Inflammatory macrophage treated with lipopolysaccharide for 1 hour (primary cell): ENCODE data around the gene ETFA.
A peak's percentile ranks its signal among the peaks of the same experiment; 100 is the strongest.

Experiments
- DNase-seq, 2 donors: peaks; one replicate each; pipeline ENCODE4 v3.0.0-alpha.2; 2020 to 2022

Gene ETFA

GRCh38 chr15:76340198-76340802, 29.0 kb upstream of the ETFA start:
- DNase-seq: no peak

- DNase-seq: peak; percentile 59 to 77
Measured at GRCh38 chr15:76339305-76340197, 28.3 kb upstream of the ETFA start.

- DNase-seq: no peak
Measured at GRCh38 chr15:76338486-76339304, 27.4 kb upstream of the ETFA start.

- DNase-seq: no peak
Measured at GRCh38 chr15:76337696-76338485, 26.6 kb upstream of the ETFA start.

- DNase-seq: peak in 1 of 2 donors; percentile 44
Measured at GRCh38 chr15:76337059-76337695, 25.9 kb upstream of the ETFA start.

GRCh38 chr15:76336254-76337058, 25.2 kb upstream of the ETFA start, which contains the start of gene ISL2:
ISL2 (plus strand) TSS chr15:76336773; CDS start chr15:76336884, 111 bp downstream.
- DNase-seq: peak; percentile 93

- DNase-seq: peak; percentile 47 to 52
Measured at GRCh38 chr15:76335307-76336253, 24.3 kb upstream of the ETFA start.

GRCh38 chr15:76334438-76335306, 23.4 kb upstream of the ETFA start:
- no peak for DNase-seq

- DNase-seq: no peak
Measured at GRCh38 chr15:76333720-76334437, 22.6 kb upstream of the ETFA start.

- DNase-seq: no peak
Measured at GRCh38 chr15:76333309-76333708, 22.0 kb upstream of the ETFA start.

- no peak for DNase-seq
Measured at GRCh38 chr15:76332796-76333195, 21.5 kb upstream of the ETFA start.

- peak; percentile 44 to 64 for DNase-seq
Measured at GRCh38 chr15:76330080-76330680, 18.9 kb upstream of the ETFA start.

- no peak for DNase-seq
Measured at GRCh38 chr15:76328958-76329357, 17.7 kb upstream of the ETFA start.

- DNase-seq: no peak
Measured at GRCh38 chr15:76328106-76328696, 16.9 kb upstream of the ETFA start.

GRCh38 chr15:76327191-76328105, 16.2 kb upstream of the ETFA start:
- no peak for DNase-seq

- DNase-seq: no peak
Measured at GRCh38 chr15:76325704-76326103, 14.4 kb upstream of the ETFA start.
